Activated CD8-positive, alpha-beta memory T cell treated with anti-CD3 and anti-CD28 coated beads, Interleukin-2, amount 50 U/mL, for 1 hour (primary cell): ENCODE measurements around the gene MZT1.
"Not testable (repeated sequence)": the region's sequence is repeated elsewhere in the genome, so short reads cannot be mapped to it uniquely, and the experiment has no call there.

Source experiments
- DNase-seq: peaks from one replicate; pipeline ENCODE4 v3.0.0-alpha.2; 2020; ENCODE audit errors: extremely low read depth

Gene MZT1, protein sequence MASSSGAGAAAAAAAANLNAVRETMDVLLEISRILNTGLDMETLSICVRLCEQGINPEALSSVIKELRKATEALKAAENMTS

DNA sequence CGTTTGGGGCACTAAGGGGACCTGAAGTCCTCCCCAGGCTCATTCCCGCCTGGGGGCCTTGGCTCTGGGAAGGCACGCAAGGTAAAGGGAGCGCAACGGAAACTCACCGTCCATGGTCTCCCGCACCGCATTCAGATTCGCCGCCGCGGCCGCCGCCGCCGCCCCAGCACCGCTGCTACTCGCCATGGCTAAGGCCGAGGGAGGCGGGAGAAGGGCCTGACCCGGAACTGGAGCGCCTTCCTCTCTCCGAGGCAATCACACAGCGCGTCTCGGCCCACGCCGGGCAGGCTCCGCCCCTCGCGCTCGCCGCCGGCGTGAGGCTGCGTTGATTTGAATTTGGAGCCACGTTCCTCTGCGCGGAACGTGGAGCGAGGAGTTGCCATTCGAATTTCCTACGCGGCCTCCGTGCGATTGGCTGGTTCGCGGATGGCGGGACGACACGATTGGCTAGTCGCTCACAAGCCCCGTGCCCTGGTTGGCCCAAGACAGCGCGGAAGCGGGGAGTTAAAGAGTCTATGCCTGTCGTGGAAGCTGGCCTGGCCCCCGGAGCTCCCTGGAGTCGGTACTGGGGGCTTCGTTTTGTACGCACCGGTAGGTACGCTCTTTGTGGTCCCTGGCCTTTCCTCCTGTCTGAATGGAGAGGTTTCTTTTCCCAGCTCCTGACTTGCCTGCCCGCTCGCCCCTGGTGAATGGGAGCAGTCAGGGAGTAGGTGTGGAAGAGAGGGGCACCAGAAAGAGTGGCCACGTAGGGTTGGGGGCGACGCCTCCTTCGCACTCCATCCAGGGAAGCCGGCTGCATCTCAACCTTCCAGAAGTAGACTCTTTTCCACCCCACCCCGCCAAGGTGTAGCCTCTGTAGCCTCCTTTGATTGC lies at the start of gene MZT1, which contains the start of gene BORA:
MZT1 (minus strand) TSS at position 213 of the 873 bp plus-strand sequence; CDS start at position 186, 27 bp downstream.
BORA (plus strand) TSS at position 507 of the 873 bp plus-strand sequence. CDS start 1,018 bp downstream, outside the sequence.
- DNase-seq, result peak; percentile 88

DNA sequence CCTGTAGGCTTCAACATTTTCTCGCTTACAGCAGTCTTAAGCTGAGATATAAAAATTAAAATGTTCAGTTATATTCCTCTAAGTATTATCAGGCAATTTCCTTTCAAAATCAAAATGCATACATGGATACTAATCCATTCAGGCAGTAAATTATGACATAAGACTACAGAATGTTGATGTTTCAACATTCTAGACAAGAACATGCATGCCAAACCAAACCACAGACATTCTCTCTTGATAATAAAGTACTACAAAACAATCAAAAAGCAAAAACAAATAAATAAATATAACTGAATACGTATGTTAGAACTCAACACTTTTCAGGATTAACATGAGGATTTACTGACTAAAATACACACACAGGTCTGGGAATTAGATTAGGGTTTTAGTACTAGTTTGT lies 46.6 kb upstream of the MZT1 start:
- no peak for DNase-seq

DNA sequence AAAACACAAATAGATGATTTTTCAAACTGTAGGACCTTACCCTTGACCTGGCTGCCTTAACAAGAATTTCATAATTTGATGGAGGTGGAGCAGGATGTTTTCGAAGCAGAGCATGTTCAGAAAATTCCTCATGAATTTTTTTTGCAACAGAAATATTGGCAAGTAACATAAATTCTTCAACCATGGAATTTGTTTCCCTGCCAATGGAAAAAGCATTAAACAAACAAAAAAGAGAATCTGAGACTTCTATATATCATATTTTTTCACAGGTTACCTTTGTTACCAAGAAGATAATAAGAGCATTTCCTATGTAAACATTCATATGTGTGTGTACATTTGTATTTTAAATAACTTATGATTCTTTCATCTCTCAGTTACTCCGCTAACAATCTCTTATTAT lies 36.0 kb upstream of the MZT1 start:
- no peak for DNase-seq

DNA sequence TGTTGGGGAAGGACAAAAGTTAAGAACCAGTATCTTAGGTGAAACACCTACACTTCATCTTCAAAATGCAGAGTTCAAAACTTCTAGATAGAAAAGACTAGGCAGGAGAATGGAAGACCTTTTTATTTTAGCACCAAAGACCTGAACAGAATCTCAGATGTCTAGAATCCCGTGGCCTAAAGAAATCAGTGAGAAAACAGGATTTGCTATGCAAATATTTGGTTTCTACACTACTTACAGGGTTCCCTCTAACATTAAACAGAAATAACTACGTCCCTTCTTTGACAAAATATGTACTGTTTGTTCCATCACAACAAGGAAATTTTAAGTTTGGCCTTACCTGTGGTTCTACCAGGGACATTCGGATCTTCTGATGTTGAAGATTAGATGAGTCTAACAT lies 32.8 kb upstream of the MZT1 start:
- no peak for DNase-seq

DNA sequence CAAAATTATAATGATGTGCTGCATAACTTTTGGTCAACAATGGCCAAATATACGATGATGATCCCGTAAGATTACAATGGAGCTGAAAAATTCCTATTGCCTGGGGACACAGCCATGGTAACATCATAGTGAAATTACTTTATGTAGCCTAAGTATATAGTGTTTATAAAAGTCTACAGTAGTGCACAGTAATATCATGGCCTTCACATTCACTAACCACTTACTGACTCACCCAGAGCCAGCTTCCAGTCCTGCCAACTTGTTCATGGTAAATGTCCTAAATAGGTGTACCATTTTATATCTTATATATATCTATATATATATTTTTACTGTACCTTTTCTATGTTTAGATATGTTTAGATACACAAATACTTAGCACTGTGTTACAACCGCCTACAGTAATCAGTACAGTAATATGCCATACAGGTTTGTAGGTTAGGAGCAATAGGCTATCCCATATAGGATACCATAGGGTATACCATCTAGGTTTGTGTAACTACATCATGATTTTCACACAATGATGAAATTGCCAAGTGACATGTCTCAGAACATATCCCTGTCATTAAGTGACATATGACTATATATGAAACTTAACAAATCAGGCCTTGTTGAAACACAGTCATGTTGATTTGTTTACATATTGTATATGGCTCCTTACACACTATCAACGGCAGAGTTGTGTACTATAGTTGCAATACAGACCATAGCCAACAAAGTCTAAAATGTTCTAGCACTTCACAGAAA lies 30.5 kb upstream of the MZT1 start:
- no peak for DNase-seq

DNA sequence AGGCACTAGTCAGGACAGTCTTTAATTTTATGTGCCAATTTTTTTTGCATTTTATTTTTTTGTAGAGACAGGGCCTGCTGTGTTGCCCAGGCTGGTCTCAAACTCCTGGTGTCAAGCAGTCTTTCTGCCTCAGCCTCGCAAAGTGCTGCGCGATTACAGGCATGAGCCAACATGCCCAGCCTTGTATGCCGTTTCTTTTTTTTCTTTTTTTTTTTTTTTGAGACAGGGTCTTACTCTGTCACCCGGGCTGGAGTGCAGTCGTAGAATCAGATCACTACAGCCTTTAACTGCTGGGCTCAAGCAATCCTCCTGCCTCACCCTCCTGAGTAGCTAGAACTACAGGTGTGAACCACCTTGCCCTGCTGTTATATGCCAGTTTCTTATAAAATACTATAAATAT lies 26.7 kb upstream of the MZT1 start:
- DNase-seq, result no peak

DNA sequence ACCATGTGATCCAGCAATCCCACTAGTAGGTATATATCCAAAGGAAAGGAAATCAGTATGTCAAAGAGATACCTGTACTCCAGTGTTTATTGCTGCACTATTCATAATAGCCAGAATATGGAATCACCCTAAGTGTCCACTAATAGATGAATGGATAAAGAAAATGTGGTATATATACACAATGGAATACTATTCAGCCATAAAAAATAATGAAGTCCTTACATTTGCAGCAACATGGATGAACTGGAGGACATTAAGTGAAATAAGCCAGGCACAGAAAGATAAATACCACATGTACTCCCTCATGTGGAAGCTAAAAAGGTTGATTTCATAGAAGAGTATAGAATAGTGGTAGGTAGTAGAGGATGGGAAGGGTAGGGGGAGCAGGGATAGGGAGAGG lies 23.8 kb upstream of the MZT1 start:
- no peak for DNase-seq

DNA sequence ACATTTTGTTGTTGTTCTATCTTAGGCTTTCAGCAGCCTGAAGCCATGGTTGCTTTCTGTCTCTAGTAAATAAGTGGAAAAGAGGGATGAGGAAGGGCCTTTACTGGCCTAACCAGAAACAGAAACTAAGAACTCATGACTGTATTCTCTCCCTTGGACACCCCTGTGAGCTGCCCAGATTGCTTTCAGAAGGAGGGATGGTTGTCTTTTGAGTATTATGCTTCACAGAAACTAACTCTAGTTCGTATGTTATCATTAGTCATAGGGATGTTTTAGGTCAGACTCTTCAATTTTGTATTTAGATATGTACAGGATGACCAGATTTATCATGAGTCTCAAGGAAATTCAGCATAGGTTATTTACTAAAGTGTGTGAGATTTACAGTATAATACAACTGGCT lies 17.8 kb upstream of the MZT1 start:
- DNase-seq, result no peak

DNA sequence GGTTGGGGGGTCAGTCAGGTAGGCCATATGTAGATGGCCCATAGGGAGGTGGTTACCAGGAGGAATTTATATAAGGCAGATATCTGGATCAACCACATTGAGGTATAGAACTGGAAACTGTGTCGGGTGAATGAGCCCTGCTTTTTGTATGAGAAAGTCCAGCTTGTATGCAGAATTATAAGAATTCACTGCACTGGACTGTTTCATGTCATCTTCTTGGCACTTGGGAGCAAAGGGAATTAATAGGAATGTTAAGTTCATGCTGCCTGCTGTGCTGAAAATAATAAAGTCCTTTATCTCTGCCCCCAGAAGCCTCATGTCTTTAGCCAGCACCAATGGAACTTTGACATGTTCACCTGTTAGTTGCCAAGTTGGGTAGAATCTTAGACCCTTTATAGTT lies 12.6 kb upstream of the MZT1 start:
- no peak for DNase-seq

DNA sequence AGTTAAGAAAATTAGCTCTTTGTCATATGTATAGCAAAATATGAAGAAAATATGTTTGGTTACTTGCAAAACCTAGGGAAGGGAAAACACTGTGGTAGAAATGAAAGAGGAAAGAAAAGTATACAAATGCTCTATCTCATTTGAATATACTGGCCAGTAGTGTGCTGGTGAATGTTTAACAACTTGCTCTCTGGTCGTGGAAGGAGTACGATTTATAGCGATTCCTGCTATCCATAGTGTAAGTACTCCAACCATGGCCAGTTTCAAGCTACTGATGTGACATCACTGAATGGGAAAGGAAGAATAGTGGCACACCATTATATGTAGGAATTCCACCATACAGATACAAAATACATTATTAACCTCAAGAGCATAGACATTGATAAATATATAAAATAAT lies 9.6 kb upstream of the MZT1 start:
- DNase-seq, result no peak

DNA sequence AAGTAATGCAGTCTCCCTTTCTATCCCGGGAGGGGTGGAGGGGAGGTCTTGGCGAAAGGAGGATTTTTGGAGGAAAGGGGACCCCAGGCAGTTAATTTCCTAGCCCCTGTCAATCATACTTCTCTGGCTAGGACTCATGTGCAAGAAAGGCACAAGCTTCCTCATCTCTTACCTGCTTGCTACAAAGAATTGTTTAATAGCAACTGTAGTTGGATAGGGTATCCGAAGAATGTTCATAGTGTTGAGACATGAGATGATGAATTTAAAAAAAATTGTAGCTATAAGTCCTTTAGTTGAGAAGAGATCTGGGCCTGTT lies 819 bp upstream of the MZT1 start:
- DNase-seq, result no peak

DNA sequence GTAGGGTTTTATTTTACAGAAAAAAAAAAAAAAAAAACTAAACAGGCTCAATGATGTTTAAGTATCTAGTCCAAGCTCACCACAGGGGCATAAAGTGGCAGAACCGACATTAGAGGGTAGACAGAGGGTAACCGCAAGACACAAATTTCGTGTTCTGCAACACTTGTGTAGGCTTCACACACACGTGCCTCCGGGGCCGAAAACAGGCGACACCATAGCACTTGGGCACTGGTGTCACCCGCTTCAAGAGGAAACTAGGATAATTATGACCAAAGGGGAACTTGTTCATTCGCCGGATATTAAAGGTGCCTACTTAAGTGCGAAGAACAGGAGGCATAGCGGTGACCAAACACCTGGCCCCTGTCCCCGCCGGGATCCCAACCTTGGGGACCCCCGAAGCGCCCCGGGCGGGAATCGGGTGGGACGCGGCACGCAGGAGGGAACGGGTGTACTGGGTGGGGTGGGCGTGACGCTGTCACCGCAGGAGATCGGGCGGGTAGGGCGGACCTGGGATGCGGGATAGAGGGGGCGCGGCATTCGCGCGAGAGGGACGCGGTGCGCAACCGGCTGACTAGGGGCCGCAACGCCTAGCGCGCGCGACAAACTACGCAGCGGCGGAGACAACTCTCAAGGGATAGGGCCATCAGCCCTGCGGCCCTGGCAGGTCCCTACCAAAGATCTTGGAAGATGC lies 558 bp downstream of the MZT1 start:
- no peak for DNase-seq

DNA sequence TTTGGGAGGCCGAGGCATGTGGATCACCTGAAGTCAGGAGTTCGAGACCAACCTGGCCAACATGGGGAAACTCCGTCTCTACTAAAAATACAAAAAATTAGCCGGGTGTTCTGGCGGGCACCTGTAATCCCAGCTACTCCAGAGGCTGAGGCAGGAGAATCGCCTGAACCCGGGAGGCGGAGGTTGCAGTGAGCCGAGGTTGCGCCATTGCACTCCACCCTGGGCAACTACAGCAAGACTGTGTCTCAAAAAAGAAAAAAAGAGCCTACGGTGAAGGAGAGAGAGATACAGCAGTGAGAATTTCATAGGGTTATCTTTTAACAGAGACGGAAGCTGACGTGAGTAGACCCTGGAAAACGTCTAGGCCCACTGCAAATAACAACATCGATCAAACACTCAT lies 1.2 kb downstream of the MZT1 start:
- DNase-seq, result not testable (repeated sequence)

DNA sequence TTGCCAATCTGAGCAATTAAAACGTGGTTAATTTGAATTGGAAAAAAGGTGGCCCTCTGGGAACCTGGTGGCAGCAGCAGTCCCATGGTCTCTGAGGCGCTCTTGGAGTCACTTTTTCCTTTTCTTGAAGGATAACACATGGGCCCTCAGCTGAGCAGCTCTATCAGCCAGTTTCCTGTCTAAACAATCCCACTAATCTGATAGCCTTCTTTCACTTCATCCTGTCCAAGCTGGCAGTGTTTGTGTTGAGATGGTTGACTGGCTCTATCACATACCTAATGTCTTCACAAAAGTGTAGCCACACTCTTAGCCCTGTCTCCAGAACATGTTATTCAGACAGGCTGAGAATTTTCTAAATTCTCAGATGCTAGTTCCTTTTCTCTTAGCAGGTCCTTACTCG lies 10.7 kb downstream of the MZT1 start:
- DNase-seq, result no peak

DNA sequence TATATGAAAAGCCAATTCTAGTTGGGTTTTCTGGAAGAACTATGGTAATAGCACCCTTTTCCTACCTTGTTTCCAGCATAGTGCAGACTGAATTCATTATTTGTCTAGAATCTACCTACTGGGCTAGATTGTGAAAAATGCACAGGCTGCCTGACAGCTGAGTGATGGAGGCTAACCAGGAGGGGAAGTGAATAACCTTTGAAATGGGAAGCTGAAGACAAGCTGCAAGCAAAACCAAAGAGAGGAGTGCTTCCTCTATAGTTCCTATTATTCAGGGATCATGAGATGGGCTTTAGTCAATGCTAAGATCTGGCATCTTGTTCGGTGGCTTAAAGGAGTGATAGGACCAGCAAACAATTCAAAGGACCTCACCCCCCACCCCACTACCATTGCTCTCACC lies 26.9 kb downstream of the MZT1 start:
- DNase-seq, result no peak

DNA sequence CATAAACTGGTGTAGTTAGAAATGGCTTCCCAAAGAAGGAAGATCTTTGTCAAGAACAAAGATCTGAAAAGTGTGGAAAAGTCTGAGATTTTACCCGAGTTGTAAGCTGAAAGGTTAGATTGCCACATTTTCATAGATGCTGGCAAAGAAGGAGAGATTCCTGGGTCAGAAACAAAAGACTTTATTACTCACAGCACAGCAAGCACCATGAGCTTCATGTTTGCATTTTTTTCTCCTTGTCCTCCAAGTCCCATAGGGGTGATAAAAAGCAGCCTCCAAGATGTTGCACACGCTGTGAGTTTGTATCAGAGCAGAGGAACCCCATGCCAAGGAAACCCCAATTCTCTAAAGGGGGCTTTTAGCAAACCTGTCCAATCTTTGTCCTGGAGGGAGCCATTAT lies 29.3 kb downstream of the MZT1 start:
- no peak for DNase-seq

DNA sequence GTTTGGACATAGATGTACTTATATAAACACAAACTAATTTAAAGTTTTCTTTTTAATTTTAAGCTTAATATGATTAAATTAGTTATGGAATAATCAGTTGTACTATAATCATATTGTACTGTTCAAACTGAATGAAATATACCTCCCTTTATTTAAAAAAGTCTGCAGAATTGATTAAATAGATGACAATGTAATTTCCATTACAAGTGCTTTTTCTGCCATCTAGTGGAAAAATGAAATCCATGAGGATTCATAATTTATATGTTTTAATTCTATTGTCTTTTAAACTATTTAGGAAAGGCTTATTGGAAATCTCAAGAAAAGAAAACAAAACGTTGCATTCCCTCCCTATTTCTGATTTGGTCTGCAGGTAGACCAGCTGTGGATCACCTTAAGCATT lies 30.9 kb downstream of the MZT1 start:
- DNase-seq, result no peak

DNA sequence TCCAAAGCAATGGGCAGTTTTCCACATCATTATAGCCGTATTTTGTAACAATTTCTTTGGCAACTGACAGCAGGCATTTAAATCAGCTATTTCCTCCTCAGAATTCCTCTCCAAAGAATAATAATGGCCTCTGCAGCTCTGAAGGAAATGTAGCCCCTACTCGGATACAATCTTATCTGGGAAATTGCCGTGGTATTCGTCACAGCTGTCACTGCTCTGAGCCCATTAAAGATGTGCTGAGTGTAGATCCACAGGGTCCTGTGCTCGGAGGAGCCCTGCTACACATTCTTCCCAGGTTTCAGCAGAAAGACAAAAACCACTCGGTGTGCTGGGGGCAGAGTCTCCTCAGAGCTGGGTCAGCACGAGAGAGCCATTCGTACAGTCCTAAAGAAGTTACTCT lies 33.1 kb downstream of the MZT1 start:
- DNase-seq, result no peak

DNA sequence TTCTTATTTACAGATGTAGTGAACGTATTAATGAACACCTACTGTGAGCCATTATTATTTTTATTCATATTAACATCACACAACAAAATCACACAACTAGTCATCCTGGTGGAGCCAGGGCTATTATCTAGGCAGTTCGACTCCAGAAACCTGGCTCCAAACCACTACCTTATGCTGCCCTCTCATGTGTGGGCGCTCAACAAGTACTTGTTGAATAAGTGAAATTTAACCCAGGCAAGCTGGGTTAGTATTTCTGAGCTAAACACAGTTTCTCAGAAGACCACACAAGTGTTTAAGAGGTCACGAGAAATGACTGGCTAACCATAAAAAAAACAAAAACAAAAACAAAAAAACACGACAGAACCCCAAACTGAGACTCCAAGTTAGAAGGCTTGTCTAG lies 33.6 kb downstream of the MZT1 start:
- DNase-seq, result no peak

DNA sequence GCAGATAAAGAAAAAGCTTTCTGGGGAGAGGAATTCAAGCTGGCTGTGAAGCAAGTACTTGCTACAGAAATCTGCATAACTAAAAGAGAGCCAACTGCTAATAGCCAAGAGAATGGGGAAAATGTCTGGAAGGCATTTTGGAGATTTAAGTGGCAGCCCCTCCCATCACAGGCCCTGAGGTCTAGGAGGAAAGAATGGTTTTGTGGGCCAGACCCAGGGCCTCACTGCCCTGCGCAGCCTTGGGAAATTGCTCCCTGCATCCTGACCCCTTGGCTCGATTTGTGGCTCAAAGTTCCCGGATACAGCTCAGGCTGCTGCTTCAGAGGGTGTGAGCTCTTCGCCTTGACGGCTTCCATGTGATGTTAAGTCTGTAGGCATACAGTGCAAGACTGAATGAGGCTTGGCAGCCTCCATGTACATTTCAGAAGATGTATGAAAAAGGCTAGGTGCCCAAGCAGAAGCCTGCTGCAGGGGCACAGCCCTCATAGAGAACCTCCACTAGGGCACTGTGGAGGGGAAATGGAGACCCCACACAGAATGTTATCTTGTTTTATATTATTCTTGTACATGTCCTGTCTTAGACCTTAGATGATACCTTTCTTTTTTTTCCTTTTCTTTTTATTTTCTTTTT lies 34.4 kb downstream of the MZT1 start:
- DNase-seq, result no peak

DNA sequence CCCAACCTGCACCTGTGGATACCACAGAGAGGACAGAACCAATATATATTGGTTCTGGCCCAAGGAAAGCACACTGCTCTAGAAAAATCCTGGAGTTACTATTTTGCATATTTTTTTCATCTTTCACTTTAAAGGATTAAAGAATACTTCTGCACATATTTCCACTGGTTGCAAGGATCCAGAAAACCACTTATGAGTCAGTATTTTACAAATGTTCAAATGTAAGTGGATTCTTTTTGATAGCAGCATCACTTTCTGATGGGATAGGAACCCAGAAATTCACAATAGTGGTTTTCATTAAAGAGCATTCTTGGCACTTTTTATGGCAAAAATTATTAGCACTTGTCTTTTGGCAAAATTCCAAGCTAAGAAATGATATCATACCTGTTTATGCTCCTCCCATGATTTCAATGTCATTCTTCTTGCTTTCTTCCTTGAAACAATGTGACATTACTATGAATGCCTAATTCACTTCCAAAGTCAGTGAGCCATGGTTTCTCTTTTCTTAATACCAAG lies 38.2 kb downstream of the MZT1 start:
- no peak for DNase-seq

DNA sequence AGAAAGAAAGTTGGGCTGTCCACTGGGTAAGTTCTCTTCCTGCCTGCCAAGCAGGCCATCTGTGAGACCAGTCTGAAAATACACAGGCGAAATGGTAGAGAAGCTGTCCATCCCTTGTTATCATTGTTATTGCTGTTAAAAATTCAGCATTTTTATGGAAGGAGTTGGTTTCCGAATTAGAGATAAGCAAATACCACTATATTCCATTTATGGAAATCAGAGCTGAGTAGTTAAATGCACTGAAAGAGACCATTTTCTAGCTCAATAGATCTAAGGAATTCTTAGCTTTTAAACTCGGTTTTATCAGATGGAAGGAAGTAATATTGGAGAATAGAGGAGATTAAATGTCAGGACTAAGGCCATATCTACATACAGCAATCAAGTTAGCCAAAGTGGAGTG lies 40.7 kb downstream of the MZT1 start:
- no peak for DNase-seq
